Skeletal muscle satellite cell (primary cell): ENCODE results near the gene RASD1.

Experiments
- H3K27me3 ChIP-seq: 2 replicates; pipeline ENCODE4 v1.7.0; 2013; ENCODE audit warnings: low read length; ENCODE audit not compliant: control insufficient read depth, insufficient read depth
- H3K36me3 ChIP-seq: 2 replicates; pipeline ENCODE4 v1.7.0; 2013; ENCODE audit warnings: mild to moderate bottlenecking, control low read depth, low read length; ENCODE audit not compliant: insufficient read depth
- H3K4me1 ChIP-seq: 2 replicates; pipeline ENCODE4 v1.7.0; 2013; ENCODE audit warnings: low read length; ENCODE audit not compliant: control insufficient read depth, insufficient read depth
- H3K4me2 ChIP-seq: 2 replicates; pipeline ENCODE4 v1.7.0; 2013; ENCODE audit warnings: mild to moderate bottlenecking, low read length
- H3K4me3 ChIP-seq: 2 replicates; pipeline ENCODE4 v1.7.0; 2013; ENCODE audit warnings: low read length
- H3K9ac ChIP-seq: 2 replicates; pipeline ENCODE4 v1.7.0; 2013; ENCODE audit warnings: mild to moderate bottlenecking, low read depth, low read length, moderate library complexity
- H3K9me3 ChIP-seq: replicated peaks from 2 replicates; pipeline ENCODE4 v1.7.0; 2013; ENCODE audit warnings: mild to moderate bottlenecking, control low read depth, low read length

The RASD1 gene

DNA sequence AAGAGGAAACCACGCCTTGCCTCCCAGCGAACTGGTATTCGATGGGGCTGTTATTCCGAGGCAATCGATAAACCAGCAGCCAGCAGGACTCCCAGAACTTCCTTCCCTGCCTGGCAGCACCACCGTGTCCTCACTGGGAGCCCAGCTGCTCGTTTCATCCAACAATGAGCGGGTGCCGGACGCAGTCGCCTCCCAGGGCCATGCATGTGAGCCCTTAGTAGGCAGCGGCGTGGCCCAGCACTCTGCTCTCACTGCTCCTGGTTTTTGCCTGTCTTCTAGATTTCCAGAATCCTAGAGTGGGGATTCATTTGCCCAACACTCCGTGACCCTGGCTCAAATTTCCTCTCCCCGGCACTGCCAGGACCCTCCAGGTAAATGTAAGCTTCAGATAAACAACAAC, 29.1 kb upstream of the RASD1 start:
- no peak overlapping the region for H3K4me2 ChIP-seq

GRCh38 chr17:17523731-17524490, 27.7 kb upstream of the RASD1 start:
- Histone ChIP-seq H3K27me3 (no peaks in the 10 kb centered on the region), H3K9ac (no peak overlapping the region), H3K36me3 (no peaks in the 10 kb centered on the region), H3K9me3 (no peaks in the 10 kb centered on the region), H3K4me2 (no peak overlapping the region), H3K4me1 (no peaks in the 10 kb centered on the region), H3K4me3 (no peak overlapping the region)

More for the DNA sequence above, 29.1 kb upstream of the RASD1 start:
- H3K9me3 ChIP-seq: no peaks in the 10 kb centered on the region
- no peak overlapping the region for H3K4me3 ChIP-seq
- no peaks in the 10 kb centered on the region for H3K27me3 ChIP-seq
- no peaks in the 10 kb centered on the region for H3K4me1 ChIP-seq
- H3K9ac ChIP-seq: no peak overlapping the region
- no peaks in the 10 kb centered on the region for H3K36me3 ChIP-seq

GRCh38 chr17:17523001-17523730, 27.0 kb upstream of the RASD1 start:
- Histone ChIP-seq H3K36me3 (no peaks in the 10 kb centered on the region), H3K4me1 (no peaks in the 10 kb centered on the region), H3K4me3 (no peak overlapping the region), H3K4me2 (no peak overlapping the region), H3K27me3 (no peaks in the 10 kb centered on the region), H3K9ac (no peak overlapping the region), H3K9me3 (no peaks in the 10 kb centered on the region)

DNA sequence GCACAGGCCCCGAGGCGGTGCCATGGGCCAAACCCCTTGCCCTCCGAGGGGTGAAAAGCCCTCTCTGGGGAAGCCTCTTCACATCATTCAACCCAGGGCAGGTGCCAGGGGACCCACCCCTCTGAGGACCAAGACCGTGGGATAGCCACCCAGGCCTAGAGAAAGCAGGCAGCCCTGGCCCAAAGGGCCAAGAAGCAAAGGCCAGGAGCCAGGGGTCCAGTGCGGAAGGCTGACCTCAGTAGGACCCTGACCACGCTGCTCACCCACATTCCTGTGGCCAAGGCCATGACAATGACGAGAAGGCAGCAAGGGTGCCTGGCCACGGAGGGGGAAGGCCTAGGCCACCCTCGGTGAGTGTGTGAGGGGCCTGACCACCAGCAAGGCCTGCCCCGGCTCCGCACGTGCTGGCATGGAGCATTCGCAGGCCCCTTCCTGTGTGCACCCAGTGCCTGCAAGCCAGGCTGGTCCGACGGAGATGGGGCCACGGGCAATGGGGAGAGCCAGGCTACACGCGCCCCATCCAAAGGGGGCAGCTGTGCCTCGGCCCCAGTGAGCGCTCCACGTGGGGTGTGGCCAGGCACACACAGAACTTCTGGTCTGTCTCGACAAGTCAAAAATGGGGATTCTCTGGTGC, 24.5 kb upstream of the RASD1 start:
- no peaks in the 10 kb centered on the region for H3K36me3 ChIP-seq
- no peak overlapping the region for H3K4me2 ChIP-seq
- H3K9me3 ChIP-seq: no peaks in the 10 kb centered on the region
- H3K9ac ChIP-seq: no peak overlapping the region
- peaks cover 9% of the 10 kb centered on the region for H3K4me1 ChIP-seq
- H3K27me3 ChIP-seq: no peaks in the 10 kb centered on the region
- H3K4me3 ChIP-seq: no peak overlapping the region

DNA sequence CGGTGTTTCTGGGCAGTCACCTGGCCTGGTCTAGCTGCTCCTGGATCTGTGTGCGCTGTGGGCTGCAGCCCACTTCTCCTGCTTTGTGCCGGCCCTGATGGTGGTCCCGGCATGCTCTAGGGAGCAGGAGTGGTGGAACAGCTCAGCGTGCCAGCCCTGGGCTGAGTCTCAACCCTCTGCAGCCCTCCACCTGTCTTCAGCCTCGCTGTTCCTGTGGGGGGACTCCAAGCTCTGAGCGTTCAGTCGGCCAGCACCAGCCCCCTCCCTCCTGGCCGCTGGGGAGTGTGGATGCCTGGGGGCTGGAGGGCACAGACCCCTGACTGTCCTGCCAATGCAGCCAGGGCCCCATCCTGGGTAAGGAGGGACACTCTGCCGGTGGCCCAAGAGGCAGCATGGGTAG, 23.7 kb upstream of the RASD1 start:
- H3K27me3 ChIP-seq: no peaks in the 10 kb centered on the region
- H3K4me2 ChIP-seq: no peak overlapping the region
- no peaks in the 10 kb centered on the region for H3K9me3 ChIP-seq
- H3K4me1 ChIP-seq: peaks cover 15% of the 10 kb centered on the region
- no peak overlapping the region for H3K9ac ChIP-seq
- H3K4me3 ChIP-seq: no peak overlapping the region
- no peaks in the 10 kb centered on the region for H3K36me3 ChIP-seq

DNA sequence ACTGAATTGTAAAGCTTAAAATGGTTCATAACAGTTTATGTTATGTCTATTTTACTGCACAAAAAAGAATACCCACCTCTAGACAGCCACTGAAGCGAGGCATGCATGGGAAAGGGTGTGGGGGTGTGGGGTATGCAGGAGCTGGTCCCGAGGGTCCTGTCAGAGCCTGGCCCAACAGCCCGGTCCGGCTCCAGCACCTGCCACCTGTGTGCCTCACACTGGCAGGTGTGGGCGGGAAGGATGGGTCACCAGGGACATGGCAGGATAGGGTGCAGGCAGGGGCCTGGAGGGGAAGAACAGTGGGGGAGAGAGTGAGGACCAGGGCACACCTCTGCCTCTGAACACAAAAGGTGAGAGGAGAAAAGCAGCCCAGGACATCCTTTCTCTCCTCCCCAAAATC, 22.8 kb upstream of the RASD1 start:
- peaks cover 15% of the 10 kb centered on the region for H3K4me1 ChIP-seq
- H3K9me3 ChIP-seq: no peaks in the 10 kb centered on the region
- no peaks in the 10 kb centered on the region for H3K27me3 ChIP-seq
- H3K36me3 ChIP-seq: no peaks in the 10 kb centered on the region
- no peak overlapping the region for H3K9ac ChIP-seq
- no peak overlapping the region for H3K4me3 ChIP-seq
- no peak overlapping the region for H3K4me2 ChIP-seq

- no peaks in the 10 kb centered on the region for H3K36me3 ChIP-seq
- H3K9me3 ChIP-seq: no peaks in the 10 kb centered on the region
- H3K4me1 ChIP-seq: peaks cover 15% of the 10 kb centered on the region
- no peaks in the 10 kb centered on the region for H3K27me3 ChIP-seq
- no peak overlapping the region for H3K9ac ChIP-seq
- no peak overlapping the region for H3K4me3 ChIP-seq
- no peak overlapping the region for H3K4me2 ChIP-seq
Observed at GRCh38 chr17:17518014-17518413, 21.8 kb upstream of the RASD1 start.

DNA sequence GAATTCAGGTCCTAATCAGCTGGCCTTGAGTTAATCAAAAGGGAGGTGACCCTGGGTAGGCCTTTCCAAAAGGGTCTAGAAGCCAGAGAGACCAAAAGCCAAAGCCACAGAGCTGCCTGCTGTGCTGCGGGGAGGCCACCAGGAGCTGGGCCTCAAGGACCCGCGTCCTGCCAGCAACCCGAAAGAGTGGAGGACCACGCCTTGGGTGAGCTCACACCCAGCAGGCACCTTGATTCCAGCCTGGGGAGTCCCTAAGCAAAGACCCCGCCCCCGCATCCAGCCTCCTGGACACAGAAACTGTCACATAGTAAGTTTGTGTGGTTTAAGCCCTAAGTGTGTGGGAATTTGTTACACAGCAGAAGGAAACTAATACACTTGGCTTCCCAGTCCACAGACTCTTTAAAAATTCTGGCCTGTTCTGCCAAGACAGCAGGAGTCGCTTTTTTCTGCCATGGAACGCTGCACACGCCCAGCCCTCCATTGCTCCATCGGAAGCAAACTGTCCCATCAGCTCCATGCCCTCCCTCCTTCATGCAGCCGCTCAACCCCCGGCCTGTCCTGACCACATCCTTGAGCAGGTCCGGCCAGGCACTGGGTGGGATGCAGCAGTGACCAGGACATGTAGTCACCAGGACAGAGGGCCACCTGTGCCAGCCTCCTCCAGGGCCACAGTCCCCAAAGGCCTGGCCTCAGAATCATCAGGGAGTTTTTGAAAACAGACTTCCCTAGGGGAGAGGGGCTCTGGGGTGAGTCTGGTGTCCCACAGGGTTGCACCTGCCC, 20.9 kb upstream of the RASD1 start:
- H3K4me3 ChIP-seq: no peak overlapping the region
- no peak overlapping the region for H3K9ac ChIP-seq

GRCh38 chr17:17515934-17516930, 20.0 kb upstream of the RASD1 start:
- H3K4me2 ChIP-seq: no peak overlapping the region
- no peak overlapping the region for H3K4me3 ChIP-seq
- no peak overlapping the region for H3K9ac ChIP-seq
- H3K4me1 ChIP-seq: peaks cover 28% of the 10 kb centered on the region
- H3K9me3 ChIP-seq: no peaks in the 10 kb centered on the region
- H3K36me3 ChIP-seq: no peaks in the 10 kb centered on the region
- H3K27me3 ChIP-seq: no peaks in the 10 kb centered on the region

More for the DNA sequence above, 20.9 kb upstream of the RASD1 start:
- Histone ChIP-seq H3K4me1 (peaks cover 23% of the 10 kb centered on the region), H3K36me3 (no peaks in the 10 kb centered on the region), H3K4me2 (no peak overlapping the region), H3K27me3 (no peaks in the 10 kb centered on the region), H3K9me3 (no peaks in the 10 kb centered on the region)

DNA sequence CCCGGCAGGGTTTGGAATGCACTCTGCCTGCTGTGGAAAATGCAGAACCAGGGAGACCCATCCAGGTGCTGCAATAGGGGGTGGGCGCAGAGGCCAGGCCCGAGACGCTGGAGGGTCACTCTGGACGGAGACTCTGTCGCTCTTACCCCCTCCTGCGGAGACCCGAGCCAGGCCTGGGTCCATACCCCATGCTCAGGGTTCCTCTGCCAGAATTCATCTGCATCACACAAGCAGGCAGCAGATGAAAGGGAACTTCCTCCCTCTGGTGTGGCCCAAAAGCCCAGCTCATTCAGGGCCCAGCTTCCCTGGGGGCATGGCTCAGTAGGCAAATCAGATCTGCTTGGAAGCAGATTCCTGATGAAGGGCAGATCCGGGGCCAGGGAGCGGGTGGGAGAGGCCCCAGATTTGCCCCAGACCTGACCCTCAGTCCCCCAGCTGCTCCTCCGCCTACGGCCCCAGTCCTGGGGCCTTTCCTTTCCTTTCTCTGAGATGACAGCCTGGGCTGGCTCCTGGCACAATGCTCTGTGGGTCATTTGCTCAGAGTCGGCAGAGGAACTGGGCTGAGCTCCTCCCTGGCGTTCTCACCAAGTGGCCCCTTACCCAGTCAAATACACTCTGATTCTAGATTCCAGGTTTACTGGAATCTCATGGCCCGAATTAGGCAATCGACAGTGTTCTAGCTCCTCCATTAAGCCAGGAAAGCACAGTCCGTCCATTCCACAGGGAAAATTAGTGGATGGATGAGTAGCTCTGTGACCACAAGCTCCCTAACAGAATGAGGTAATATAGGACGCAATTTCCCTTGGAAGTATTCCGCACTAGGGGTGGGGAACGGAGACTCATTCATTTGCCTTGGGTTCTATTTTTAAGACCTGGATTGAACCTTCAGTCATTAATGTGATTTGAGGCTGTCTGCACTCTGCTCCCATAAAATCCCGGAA, 19.1 kb upstream of the RASD1 start:
- Histone ChIP-seq H3K9me3 (no peaks in the 10 kb centered on the region), H3K27me3 (no peaks in the 10 kb centered on the region), H3K36me3 (no peaks in the 10 kb centered on the region), H3K4me1 (peaks cover 28% of the 10 kb centered on the region), H3K4me2 (no peak overlapping the region), H3K9ac (no peak overlapping the region), H3K4me3 (no peak overlapping the region)
